Measurements from ENCODE around the gene HEXA.

The HEXA gene

DNA sequence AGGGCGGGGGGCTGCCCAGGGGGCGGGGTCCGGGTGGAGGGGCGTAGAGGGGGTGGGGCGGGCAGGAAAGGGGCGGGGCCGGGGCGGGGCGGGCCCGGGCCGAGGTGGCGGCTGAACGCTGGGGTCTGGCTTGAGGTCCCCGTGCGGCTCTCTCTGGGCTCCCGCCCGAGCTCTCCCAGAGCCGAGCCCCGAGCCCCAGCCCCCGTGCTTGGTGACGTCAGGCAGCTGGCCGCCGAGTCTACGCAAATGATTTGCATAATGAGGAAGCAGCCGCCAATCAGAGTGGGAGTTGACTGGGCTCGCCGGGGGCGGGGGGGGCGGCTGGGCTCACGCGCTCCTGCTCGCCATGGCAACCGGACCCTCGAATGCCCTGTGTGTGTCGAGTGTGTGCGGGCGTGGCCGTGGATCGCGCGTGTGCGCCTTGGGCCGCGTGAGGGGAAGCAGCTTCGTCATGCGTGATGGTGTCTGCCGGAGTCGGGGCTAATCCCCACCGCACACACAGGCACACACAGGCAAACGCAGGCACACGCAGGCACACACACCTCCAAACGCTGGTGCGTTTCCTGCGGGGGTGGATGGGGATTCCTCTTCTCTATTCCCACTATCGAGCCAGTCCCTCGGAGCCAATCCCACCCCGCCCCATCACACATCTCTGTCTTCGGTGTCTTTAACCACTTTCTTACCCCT is 55.7 kb downstream of the HEXA start, which contains the start of gene CELF6:
TSS of gene CELF6 (minus strand) at position 173 of the 687 bp plus-strand sequence. CDS start 283 bp downstream, outside the sequence.
- TF ChIP-seq, protein P1, sequence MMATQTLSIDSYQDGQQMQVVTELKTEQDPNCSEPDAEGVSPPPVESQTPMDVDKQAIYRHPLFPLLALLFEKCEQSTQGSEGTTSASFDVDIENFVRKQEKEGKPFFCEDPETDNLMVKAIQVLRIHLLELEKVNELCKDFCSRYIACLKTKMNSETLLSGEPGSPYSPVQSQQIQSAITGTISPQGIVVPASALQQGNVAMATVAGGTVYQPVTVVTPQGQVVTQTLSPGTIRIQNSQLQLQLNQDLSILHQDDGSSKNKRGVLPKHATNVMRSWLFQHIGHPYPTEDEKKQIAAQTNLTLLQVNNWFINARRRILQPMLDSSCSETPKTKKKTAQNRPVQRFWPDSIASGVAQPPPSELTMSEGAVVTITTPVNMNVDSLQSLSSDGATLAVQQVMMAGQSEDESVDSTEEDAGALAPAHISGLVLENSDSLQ (IDR thresholded peaks at IDR 0.05), result peak; percentile 83
- no peak for TF ChIP-seq FOXK2 (IDR thresholded peaks at IDR 0.05)
- peak; percentile 88 for TF ChIP-seq L3MBTL2 (conservative IDR thresholded peaks at IDR 0.05)
- TF ChIP-seq NFRKB (IDR thresholded peaks at IDR 0.05), result no peak
- CTCF ChIA-PET, result no interaction called here

DNA sequence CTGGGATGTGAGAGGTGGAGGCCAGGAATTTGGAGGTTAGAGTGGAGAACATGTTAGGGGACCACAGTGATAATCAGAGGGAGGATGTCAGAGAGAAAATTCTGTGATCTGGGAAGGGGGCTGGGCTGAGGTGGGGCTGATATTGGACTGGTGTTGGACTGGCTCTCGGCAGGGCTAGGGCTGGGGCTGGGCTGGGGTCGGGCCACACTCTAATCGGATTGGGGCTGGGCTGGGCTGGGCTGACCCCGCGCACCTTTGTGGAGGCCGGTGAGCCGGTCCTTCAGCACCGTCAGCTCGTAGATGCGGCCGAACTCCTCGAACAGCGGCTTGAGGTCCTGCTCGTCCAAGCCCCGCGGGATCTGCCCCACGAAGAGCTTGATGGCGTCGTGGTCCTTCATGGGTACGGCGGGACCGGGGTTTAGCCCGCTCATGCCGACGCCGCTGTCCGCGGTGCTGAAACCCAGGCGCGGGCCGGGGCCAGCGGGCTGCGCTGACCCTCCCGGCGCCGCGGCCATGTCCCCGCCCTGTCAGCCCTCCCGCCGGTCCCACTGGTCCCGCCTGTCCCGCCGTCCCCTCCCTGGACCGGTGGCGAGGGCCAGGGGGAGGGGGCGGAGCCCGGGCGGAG is 56.3 kb downstream of the HEXA start:
- ChIA-PET POLR2A (interaction anchor here (0.6 to 1.1 kb wide), 2 partner anchors 56 to 154 kb away, joined by 3 read pairs; partner anchors contain the start of gene HEXA), CTCF (no interaction called here)
- peak; percentile 85 for DNase-seq (ENCODE audit: extremely low spot score)
- TF ChIP-seq, protein P1 (IDR thresholded peaks at IDR 0.05), result no peak
- TF ChIP-seq FOXK2 (IDR thresholded peaks at IDR 0.05), result no peak
- TF ChIP-seq BHLHE40 (IDR thresholded peaks at IDR 0.05; ENCODE audit: borderline replicate concordance), result no peak
- TF ChIP-seq FOXA1 (IDR thresholded peaks at IDR 0.05), result no peak
- TF ChIP-seq FOXM1 (IDR thresholded peaks at IDR 0.05; ENCODE audit: borderline replicate concordance), result no peak
- TF ChIP-seq ARNT (IDR thresholded peaks at IDR 0.05), result no peak
- peak; percentile 86 for TF ChIP-seq L3MBTL2 (conservative IDR thresholded peaks at IDR 0.05)

More for the DNA sequence above, 55.7 kb downstream of the HEXA start, which contains the start of gene CELF6:
- POLR2A ChIA-PET, result interaction anchor here (0.6 to 1.1 kb wide), 2 partner anchors 56 to 153 kb away, joined by 3 read pairs; partner anchors contain the start of gene HEXA
- peak; percentile 88 for DNase-seq (ENCODE audit: extremely low spot score)

DNA sequence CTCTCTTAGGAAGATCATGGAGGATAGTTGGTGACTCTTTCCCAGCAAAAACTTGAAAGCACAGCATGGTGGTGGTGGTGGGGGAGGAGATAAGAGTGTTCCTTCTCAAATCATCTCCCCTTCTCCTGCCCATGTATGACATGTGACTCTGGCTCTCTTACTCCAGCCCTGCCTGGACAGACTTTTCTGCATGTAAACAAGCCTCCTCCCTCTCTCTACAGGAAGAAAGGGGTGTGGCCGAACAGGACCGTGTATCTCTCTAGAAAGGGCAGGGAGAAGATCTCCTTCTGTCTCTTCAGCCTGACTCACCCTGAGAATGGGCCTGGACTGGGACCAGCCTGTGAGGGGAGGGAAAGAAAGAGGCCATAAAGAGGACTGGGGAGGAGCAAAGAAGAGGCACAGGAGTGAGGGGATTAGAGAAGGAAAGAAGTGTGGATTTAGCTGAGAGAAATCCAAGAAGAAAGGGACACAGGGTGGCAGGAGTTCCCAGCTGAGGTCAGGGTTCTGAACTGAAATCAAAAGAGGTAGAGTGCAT is 57.3 kb downstream of the HEXA start:
- ChIA-PET CTCF (interaction anchor here (0.6 kb wide), 1 partner anchor 302 kb away, joined by 3 read pairs; no protein-coding TSS in a partner anchor), POLR2A (no interaction called here)
- TF ChIP-seq FOXM1 (IDR thresholded peaks at IDR 0.05; ENCODE audit: borderline replicate concordance) (no peak), FOXA1 (IDR thresholded peaks at IDR 0.05) (no peak), L3MBTL2 (conservative IDR thresholded peaks at IDR 0.05) (no peak), ARNT (IDR thresholded peaks at IDR 0.05) (no peak), ELF4 (IDR thresholded peaks at IDR 0.05) (no peak), LEF1 (IDR thresholded peaks at IDR 0.05; ENCODE audit: borderline replicate concordance) (no peak), ZNF384 (IDR thresholded peaks at IDR 0.05) (no peak), FOXK2 (IDR thresholded peaks at IDR 0.05) (no peak), BHLHE40 (IDR thresholded peaks at IDR 0.05; ENCODE audit: borderline replicate concordance) (no peak), SP1 (IDR thresholded peaks at IDR 0.05) (no peak)
- DNase-seq (ENCODE audit: extremely low spot score), result no peak

DNA sequence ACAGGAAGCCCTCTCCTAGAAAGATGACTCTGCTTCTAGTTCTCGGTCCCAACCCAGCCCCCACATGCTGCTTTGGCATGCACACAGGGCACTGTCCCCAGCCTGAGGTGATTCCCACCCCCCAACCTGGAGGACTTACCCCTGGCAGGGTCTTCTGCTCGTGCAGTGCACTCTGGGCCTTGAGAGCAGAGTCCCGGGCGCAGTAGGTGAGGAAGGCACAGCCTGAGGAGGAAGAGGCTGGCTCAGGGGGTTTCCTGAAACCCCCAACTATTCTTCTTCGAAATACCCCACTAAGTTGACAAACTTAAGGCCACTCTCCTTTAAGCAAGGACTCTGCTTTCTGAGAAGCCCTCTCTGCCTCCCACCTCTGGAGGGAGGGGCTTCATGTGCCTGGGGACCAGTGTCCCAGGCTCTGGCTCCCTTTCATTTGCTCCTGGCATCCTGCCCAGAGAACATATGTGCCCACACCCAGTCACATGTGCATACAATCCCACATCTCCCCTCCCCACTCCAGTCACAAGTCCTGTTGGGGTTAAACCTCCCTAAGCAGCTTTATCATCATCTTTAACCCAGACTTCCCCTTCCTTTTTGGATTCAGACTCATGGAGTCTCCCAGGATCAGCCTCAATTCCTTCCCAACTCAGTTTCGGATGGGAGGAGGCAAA is 60.0 kb downstream of the HEXA start:
- no peak for DNase-seq (ENCODE audit: extremely low spot score)

DNA sequence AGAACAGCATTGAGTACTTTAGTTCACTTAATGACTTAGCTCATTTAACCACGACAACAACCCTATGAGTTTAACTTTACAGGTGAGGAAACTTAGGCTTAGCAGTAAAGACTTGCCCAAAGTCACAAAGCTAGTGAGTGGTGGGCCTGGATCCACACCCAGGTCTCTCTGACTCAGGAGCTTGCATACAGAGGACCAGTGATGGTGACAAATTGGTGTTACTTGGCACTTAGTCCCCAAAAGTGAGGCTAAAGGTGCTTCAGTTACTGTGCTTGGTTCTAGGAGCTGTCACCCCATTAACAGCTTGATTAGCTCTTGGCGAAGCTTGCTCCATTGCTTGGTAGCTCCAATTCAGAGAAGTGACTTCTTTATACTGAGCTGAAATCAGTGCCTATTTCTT is 61.9 kb downstream of the HEXA start:
- ChIA-PET POLR2A (interaction anchor here (2.6 kb wide), 1 partner anchor 159 kb away, joined by 8 read pairs; no protein-coding TSS in a partner anchor), CTCF (interaction anchor here (1.1 kb wide), 1 partner anchor 116 kb away, joined by 4 read pairs; no protein-coding TSS in a partner anchor)
- TF ChIP-seq SUZ12 (IDR thresholded peaks at IDR 0.05), result no peak
- TF ChIP-seq SP1 (IDR thresholded peaks at IDR 0.05), result no peak
- TF ChIP-seq, protein P1 (IDR thresholded peaks at IDR 0.05), result no peak
- no peak for DNase-seq (ENCODE audit: extremely low spot score)

More for the DNA sequence above, 60.0 kb downstream of the HEXA start:
- TF ChIP-seq CTBP1 (IDR thresholded peaks at IDR 0.05; ENCODE audit: borderline replicate concordance) (no peak), ELF4 (IDR thresholded peaks at IDR 0.05) (no peak), NFRKB (IDR thresholded peaks at IDR 0.05) (no peak), ZNF384 (IDR thresholded peaks at IDR 0.05) (no peak), FOXK2 (IDR thresholded peaks at IDR 0.05) (no peak), L3MBTL2 (conservative IDR thresholded peaks at IDR 0.05) (no peak), ARNT (IDR thresholded peaks at IDR 0.05) (no peak)
- TF ChIP-seq, protein P1 (IDR thresholded peaks at IDR 0.05), result no peak
- ChIA-PET POLR2A (no interaction called here), CTCF (no interaction called here)

DNA sequence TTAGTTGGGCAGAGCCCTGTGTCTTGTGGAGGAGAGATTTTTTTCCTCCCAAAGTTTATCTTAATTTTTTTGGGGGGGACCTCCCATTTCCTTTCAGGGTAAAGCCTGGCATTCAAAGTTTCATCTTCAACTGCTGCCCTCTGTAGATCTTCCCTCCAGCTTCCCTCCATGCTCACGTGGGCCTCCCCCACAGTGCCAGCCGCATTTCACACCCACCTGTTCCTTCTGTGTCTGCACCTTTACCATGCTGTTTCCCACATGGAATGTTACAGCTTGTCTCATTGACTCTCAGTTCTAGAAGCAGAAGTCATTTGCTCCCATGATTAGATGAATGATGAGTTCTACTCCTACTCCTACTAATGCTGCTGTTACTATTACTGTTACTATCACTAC is 62.4 kb downstream of the HEXA start:
- TF ChIP-seq LEF1 (IDR thresholded peaks at IDR 0.05; ENCODE audit: borderline replicate concordance) (no peak), BHLHE40 (IDR thresholded peaks at IDR 0.05; ENCODE audit: borderline replicate concordance) (no peak), FOXM1 (IDR thresholded peaks at IDR 0.05; ENCODE audit: borderline replicate concordance) (no peak), L3MBTL2 (conservative IDR thresholded peaks at IDR 0.05) (no peak), ARNT (IDR thresholded peaks at IDR 0.05) (no peak), TARDBP (IDR thresholded peaks at IDR 0.05) (no peak), CTBP1 (IDR thresholded peaks at IDR 0.05; ENCODE audit: borderline replicate concordance) (no peak), ZNF384 (IDR thresholded peaks at IDR 0.05) (no peak), ELF4 (IDR thresholded peaks at IDR 0.05) (no peak), HDGF (IDR thresholded peaks at IDR 0.05; ENCODE audit: borderline replicate concordance) (no peak), FOXK2 (IDR thresholded peaks at IDR 0.05) (no peak), SP1 (IDR thresholded peaks at IDR 0.05) (no peak), NFRKB (IDR thresholded peaks at IDR 0.05) (no peak), SUZ12 (IDR thresholded peaks at IDR 0.05) (no peak), FOXA1 (IDR thresholded peaks at IDR 0.05) (no peak)
- TF ChIP-seq, protein P1 (IDR thresholded peaks at IDR 0.05), result no peak
- ChIA-PET POLR2A (interaction anchor here (2.6 kb wide), 1 partner anchor 160 kb away, joined by 8 read pairs; no protein-coding TSS in a partner anchor), CTCF (interaction anchor here (0.8 to 1.2 kb wide), 5 partner anchors 9 to 115 kb away, joined by 3 to 4 read pairs (median 4); no protein-coding TSS in a partner anchor)
- no peak for DNase-seq (ENCODE audit: extremely low spot score)

All from HEK293T (cell line).